Upper lobe of right lung (tissue), 1 donor: ENCODE data around the gene GTF2F1. TPM values are rescaled to one million over a fixed set of nuclear protein-coding genes. Genes with fewer than 3 reads are reported as not detected.

Experiments
- ATAC-seq: fragments of 200-7000 bp; cut with Tn5 transposase; one replicate; pipeline ENCODE4 v1.9.1; 2020; ENCODE audit warnings: mild to moderate bottlenecking, moderate library complexity
- DNase-seq: peaks from one replicate; pipeline ENCODE4 v3.0.0-alpha.2; 2020
- H3K27ac ChIP-seq: fragments of 200-600 bp; one replicate; pipeline ENCODE4 v1.8.0; 2022
- H3K27me3 ChIP-seq: fragments of 200-600 bp; one replicate; pipeline ENCODE4 v1.8.0; 2022; ENCODE audit warnings: mild to moderate bottlenecking
- H3K36me3 ChIP-seq: fragments of 200-600 bp; one replicate; pipeline ENCODE4 v1.8.0; 2022
- H3K4me1 ChIP-seq: fragments of 200-600 bp; one replicate; pipeline ENCODE4 v1.8.0; 2022
- H3K4me3 ChIP-seq: fragments of 200-600 bp; one replicate; pipeline ENCODE4 v1.8.0; 2022; ENCODE audit warnings: mild to moderate bottlenecking
- H3K9me3 ChIP-seq: fragments of 200-600 bp; one replicate; pipeline ENCODE4 v1.8.0; 2022
- CTCF ChIP-seq: fragments of 200-600 bp; IDR thresholded peaks from one replicate; pipeline ENCODE4 v1.8.0; 2022; ENCODE audit warnings: antibody characterized with exemption
- intact Hi-C: fragments of 100-400 bp; cut with DNase I; formaldehyde crosslinking; loops from one replicate; pipeline ENCODE4 v1.11.0; 2022
- total RNA-seq: library from RNA; stranded (reverse); fragmentation: NEBNext Ultra II Directional; extraction: Animal tissue kit (Norgen Biotek cat#: 25700); gene quantifications from one replicate; pipeline ENCODE4 v1.2.1, GENCODE V29; 2021
- donor health status: DM: no; HTN: yes; CAD: no; lungs with severe emphysema.

Gene GTF2F1
- total RNA-seq, 1 donor from 2014 or later, result 47.4 TPM

- intact Hi-C loops, result no loop called here
- no peak for ATAC-seq
- Histone ChIP-seq H3K4me3 (no peak overlapping the region), H3K36me3 (peaks cover 61% of the 10 kb centered on the region), H3K9me3 (no peaks in the 10 kb centered on the region), H3K4me1 (peaks cover 3% of the 10 kb centered on the region), H3K27me3 (no peaks in the 10 kb centered on the region), H3K27ac (no peak overlapping the region)
- no peak for DNase-seq
- TF ChIP-seq CTCF, result no peak
Observed at GRCh38 chr19:6414793-6415590, 22.0 kb upstream of the GTF2F1 start.

GRCh38 chr19:6413721-6414643 lies 21.0 kb upstream of the GTF2F1 start:
- Histone ChIP-seq H3K4me3 (no peak overlapping the region), H3K27me3 (no peaks in the 10 kb centered on the region), H3K36me3 (peaks cover 51% of the 10 kb centered on the region), H3K4me1 (peaks cover 3% of the 10 kb centered on the region), H3K27ac (no peak overlapping the region), H3K9me3 (no peaks in the 10 kb centered on the region)
- ATAC-seq, result no peak
- no peak for TF ChIP-seq CTCF
- DNase-seq, result no peak
- intact Hi-C loops, result no loop called here

GRCh38 chr19:6413291-6413690 lies 20.3 kb upstream of the GTF2F1 start:
- Histone ChIP-seq H3K36me3 (peaks cover 44% of the 10 kb centered on the region), H3K27me3 (no peaks in the 10 kb centered on the region), H3K27ac (no peak overlapping the region), H3K9me3 (no peaks in the 10 kb centered on the region), H3K4me3 (no peak overlapping the region), H3K4me1 (peaks cover 3% of the 10 kb centered on the region)
- ATAC-seq, result no peak
- TF ChIP-seq CTCF, result no peak
- DNase-seq, result no peak
- intact Hi-C loops, result no loop called here

- peak; percentile 75 for ATAC-seq
- DNase-seq, result peak; percentile 66
- Histone ChIP-seq H3K4me1 (peaks cover 3% of the 10 kb centered on the region), H3K4me3 (no peak overlapping the region), H3K36me3 (peaks cover 37% of the 10 kb centered on the region), H3K9me3 (no peaks in the 10 kb centered on the region), H3K27me3 (no peaks in the 10 kb centered on the region), H3K27ac (peak overlapping the region; percentile 36)
- intact Hi-C loops, result no loop called here
- peak; percentile 61 for TF ChIP-seq CTCF
Observed at GRCh38 chr19:6412447-6413091, 19.6 kb upstream of the GTF2F1 start.

- no peak overlapping the region for H3K27ac ChIP-seq
- DNase-seq (no peak), ATAC-seq (no peak)
- intact Hi-C loops, result no loop called here
- no peak overlapping the region for H3K4me3 ChIP-seq
- H3K36me3 ChIP-seq, result peaks cover 32% of the 10 kb centered on the region
- H3K4me1 ChIP-seq, result peaks cover 3% of the 10 kb centered on the region
- TF ChIP-seq CTCF, result no peak
- H3K27me3 ChIP-seq, result no peaks in the 10 kb centered on the region
- H3K9me3 ChIP-seq, result no peaks in the 10 kb centered on the region
Observed at GRCh38 chr19:6412061-6412446, 19.1 kb upstream of the GTF2F1 start.
